Hematopoietic multipotent progenitor cell treated with erythropoietin and hydrocortisone succinate and interleukin-3 and kit ligand, for 6 days (in vitro differentiated cells): ENCODE data around the gene GBP6.
"Not testable (repeated sequence)": the region's sequence is repeated elsewhere in the genome, so short reads cannot be mapped to it uniquely, and the experiment has no call there.

Source experiments
- DNase-seq: peaks from one replicate; pipeline ENCODE4 v3.0.0-alpha.2; 2015

Gene GBP6

GRCh38 chr1:89369331-89369730, 5.5 kb downstream of the GBP6 start:
- DNase-seq = no peak

- DNase-seq = not testable (repeated sequence)
Observed at GRCh38 chr1:89373810-89374209, 10.0 kb downstream of the GBP6 start.

- no peak for DNase-seq
Observed at GRCh38 chr1:89378001-89378400, 14.1 kb downstream of the GBP6 start.

GRCh38 chr1:89381618-89382017, 17.8 kb downstream of the GBP6 start:
- no peak for DNase-seq

- no peak for DNase-seq
Observed at GRCh38 chr1:89382479-89382878, 18.6 kb downstream of the GBP6 start.

- DNase-seq = no peak
Observed at GRCh38 chr1:89383185-89383584, 19.3 kb downstream of the GBP6 start.

- DNase-seq = no peak
Observed at GRCh38 chr1:89390707-89391106, 26.8 kb downstream of the GBP6 start.

- DNase-seq = peak; percentile 22
Observed at GRCh38 chr1:89391686-89392085, 27.8 kb downstream of the GBP6 start.

- no peak for DNase-seq
Observed at GRCh38 chr1:89394851-89395250, 31.0 kb downstream of the GBP6 start.

GRCh38 chr1:89396902-89397301, 33.0 kb downstream of the GBP6 start:
- no peak for DNase-seq

- DNase-seq = no peak
Observed at GRCh38 chr1:89405275-89405929, 41.5 kb downstream of the GBP6 start.

- DNase-seq = peak; percentile 6
Observed at GRCh38 chr1:89407360-89407759, 43.5 kb downstream of the GBP6 start.

GRCh38 chr1:89407768-89408167, 43.9 kb downstream of the GBP6 start:
- not testable (repeated sequence) for DNase-seq

- no peak for DNase-seq
Observed at GRCh38 chr1:89425056-89425455, 61.2 kb downstream of the GBP6 start.

- no peak for DNase-seq
Observed at GRCh38 chr1:89429062-89429461, 65.2 kb downstream of the GBP6 start.

GRCh38 chr1:89429681-89430080, 65.8 kb downstream of the GBP6 start:
- not testable (repeated sequence) for DNase-seq

GRCh38 chr1:89433421-89433820, 69.6 kb downstream of the GBP6 start:
- DNase-seq = no peak

- not testable (repeated sequence) for DNase-seq
Observed at GRCh38 chr1:89434058-89434780, 70.4 kb downstream of the GBP6 start.
